GM21717 (cell line): ENCODE measurements around the gene RBMX2.

Source experiments
- ATAC-seq: cut with Tn5 transposase; IDR thresholded peaks from one replicate; pipeline ENCODE4 v1.9.1; 2021; ENCODE audit warnings: mild to moderate bottlenecking, moderate library complexity; ENCODE audit not compliant: unreplicated experiment

RBMX2 gene

GRCh38 chrX:130444641-130445336 lies 43.0 kb downstream of the RBMX2 start:
- no peak for ATAC-seq

- no peak for ATAC-seq
Observed at GRCh38 chrX:130446974-130447373, 45.2 kb downstream of the RBMX2 start.
